ENCODE data around the gene DMRT3.
A peak's percentile ranks its signal among the peaks of the same experiment; 100 is the strongest.

The DMRT3 gene

GRCh38 chr9:962023-962422 lies 14.4 kb upstream of the DMRT3 start:
- DNase-seq: no peak
- CTCF ChIA-PET: no interaction called here
- peak overlapping the region; percentile 31 for H3K27ac Mint-ChIP-seq
- no peak overlapping the region for H3K4me3 Mint-ChIP-seq
- no peaks in the 10 kb centered on the region for H3K4me1 Mint-ChIP-seq
- no peaks in the 10 kb centered on the region for H3K36me3 Mint-ChIP-seq
- H3K9me3 Mint-ChIP-seq: no peaks in the 10 kb centered on the region
- H3K27me3 Mint-ChIP-seq: peaks cover 37% of the 10 kb centered on the region

GRCh38 chr9:965497-965896 lies 11.0 kb upstream of the DMRT3 start:
- Mint-ChIP-seq H3K27ac (no peak overlapping the region), H3K36me3 (no peaks in the 10 kb centered on the region), H3K9me3 (no peaks in the 10 kb centered on the region), H3K4me3 (no peak overlapping the region), H3K4me1 (peaks cover 8% of the 10 kb centered on the region), H3K27me3 (peaks cover 64% of the 10 kb centered on the region)
- no peak for DNase-seq
- CTCF ChIA-PET: interaction anchor here (1.3 to 2.3 kb wide), 3 partner anchors 17 to 39 kb away, joined by 4 to 8 read pairs (median 5); no protein-coding TSS in a partner anchor

GRCh38 chr9:966870-967269 lies 9.6 kb upstream of the DMRT3 start:
- Mint-ChIP-seq H3K9me3 (no peaks in the 10 kb centered on the region), H3K36me3 (no peaks in the 10 kb centered on the region), H3K4me3 (no peak overlapping the region), H3K27ac (no peak overlapping the region), H3K27me3 (peaks cover 70% of the 10 kb centered on the region), H3K4me1 (peaks cover 8% of the 10 kb centered on the region)
- DNase-seq: no peak
- CTCF ChIA-PET: interaction anchor here (1.2 to 2.3 kb wide), 4 partner anchors 16 to 38 kb away, joined by 4 to 8 read pairs (median 4); no protein-coding TSS in a partner anchor

GRCh38 chr9:967436-967835 lies 9.0 kb upstream of the DMRT3 start:
- DNase-seq: no peak
- Mint-ChIP-seq H3K4me3 (no peak overlapping the region), H3K27me3 (peaks cover 71% of the 10 kb centered on the region)

GRCh38 chr9:967903-968641 lies 8.4 kb upstream of the DMRT3 start:
- no peaks in the 10 kb centered on the region for H3K9me3 Mint-ChIP-seq
- H3K4me1 Mint-ChIP-seq: peaks cover 8% of the 10 kb centered on the region
- no peak overlapping the region for H3K4me3 Mint-ChIP-seq
- H3K27ac Mint-ChIP-seq: no peak overlapping the region
- H3K36me3 Mint-ChIP-seq: no peaks in the 10 kb centered on the region
- H3K27me3 Mint-ChIP-seq: peaks cover 78% of the 10 kb centered on the region
- DNase-seq: no peak
- CTCF ChIA-PET: interaction anchor here (1.2 kb wide), 1 partner anchor 18 kb away, joined by 4 read pairs; no protein-coding TSS in a partner anchor

More at GRCh38 chr9:967436-967835, 9.0 kb upstream of the DMRT3 start:
- H3K27ac Mint-ChIP-seq: peak overlapping the region; percentile 11
- H3K4me1 Mint-ChIP-seq: peaks cover 8% of the 10 kb centered on the region
- H3K36me3 Mint-ChIP-seq: no peaks in the 10 kb centered on the region
- H3K9me3 Mint-ChIP-seq: no peaks in the 10 kb centered on the region
- CTCF ChIA-PET: interaction anchor here (1.2 kb wide), 1 partner anchor 18 kb away, joined by 4 read pairs; no protein-coding TSS in a partner anchor

- H3K9me3 Mint-ChIP-seq: no peaks in the 10 kb centered on the region
- CTCF ChIA-PET: interaction anchor here (1.1 kb wide), 1 partner anchor 35 kb away, joined by 3 read pairs; no protein-coding TSS in a partner anchor
- peaks cover 8% of the 10 kb centered on the region for H3K4me1 Mint-ChIP-seq
- no peaks in the 10 kb centered on the region for H3K36me3 Mint-ChIP-seq
- H3K4me3 Mint-ChIP-seq: no peak overlapping the region
- DNase-seq: no peak
- no peak overlapping the region for H3K27ac Mint-ChIP-seq
- H3K27me3 Mint-ChIP-seq: peaks cover 89% of the 10 kb centered on the region
These were observed 6.9 kb upstream of the DMRT3 start for GRCh38 chr9:969310-970150.

GRCh38 chr9:970151-970996 lies 6.1 kb upstream of the DMRT3 start:
- H3K4me3 Mint-ChIP-seq: peak overlapping the region; percentile 35
- H3K4me1 Mint-ChIP-seq: peaks cover 8% of the 10 kb centered on the region
- peak overlapping the region; percentile 76 for H3K27ac Mint-ChIP-seq
- no peaks in the 10 kb centered on the region for H3K36me3 Mint-ChIP-seq
- CTCF ChIA-PET: interaction anchor here (1.1 kb wide), 1 partner anchor 34 kb away, joined by 3 read pairs; no protein-coding TSS in a partner anchor
- DNase-seq: no peak
- H3K9me3 Mint-ChIP-seq: no peaks in the 10 kb centered on the region
- H3K27me3 Mint-ChIP-seq: peaks cover 94% of the 10 kb centered on the region

GRCh38 chr9:971901-972500 lies 4.5 kb upstream of the DMRT3 start:
- Mint-ChIP-seq H3K4me3 (no peak overlapping the region), H3K27me3 (peaks cover 96% of the 10 kb centered on the region)
- DNase-seq: no peak

GRCh38 chr9:972501-973294 lies 3.8 kb upstream of the DMRT3 start:
- no peak overlapping the region for H3K27ac Mint-ChIP-seq
- no peak overlapping the region for H3K4me3 Mint-ChIP-seq
- peaks cover 13% of the 10 kb centered on the region for H3K4me1 Mint-ChIP-seq
- H3K9me3 Mint-ChIP-seq: no peaks in the 10 kb centered on the region
- CTCF ChIA-PET: no interaction called here
- no peaks in the 10 kb centered on the region for H3K36me3 Mint-ChIP-seq
- DNase-seq: no peak
- peaks cover 96% of the 10 kb centered on the region for H3K27me3 Mint-ChIP-seq

More at GRCh38 chr9:971901-972500, 4.5 kb upstream of the DMRT3 start:
- CTCF ChIA-PET: no interaction called here
- Mint-ChIP-seq H3K36me3 (no peaks in the 10 kb centered on the region), H3K27ac (peak overlapping the region; percentile 62), H3K9me3 (no peaks in the 10 kb centered on the region), H3K4me1 (peaks cover 15% of the 10 kb centered on the region)

GRCh38 chr9:973295-973834 lies 3.1 kb upstream of the DMRT3 start:
- Mint-ChIP-seq H3K27ac (no peak overlapping the region), H3K27me3 (peaks cover 99% of the 10 kb centered on the region), H3K4me1 (peaks cover 10% of the 10 kb centered on the region), H3K9me3 (no peaks in the 10 kb centered on the region), H3K4me3 (no peak overlapping the region), H3K36me3 (no peaks in the 10 kb centered on the region)
- no peak for DNase-seq
- CTCF ChIA-PET: no interaction called here

GRCh38 chr9:974031-974995 lies 2.1 kb upstream of the DMRT3 start:
- Mint-ChIP-seq H3K27ac (peak overlapping the region; percentile 11), H3K4me3 (no peak overlapping the region), H3K4me1 (peaks cover 10% of the 10 kb centered on the region), H3K9me3 (no peaks in the 10 kb centered on the region), H3K36me3 (no peaks in the 10 kb centered on the region), H3K27me3 (peaks cover 100% of the 10 kb centered on the region)
- DNase-seq: no peak
- CTCF ChIA-PET: no interaction called here
